Measurements from ENCODE around the gene SLCO3A1.
A peak's percentile ranks its signal among the peaks of the same experiment; 100 is the strongest.

SLCO3A1 gene

GRCh38 chr15:92143765-92144164, 290.3 kb downstream of the SLCO3A1 start:
- DNase-seq: no peak

DNA sequence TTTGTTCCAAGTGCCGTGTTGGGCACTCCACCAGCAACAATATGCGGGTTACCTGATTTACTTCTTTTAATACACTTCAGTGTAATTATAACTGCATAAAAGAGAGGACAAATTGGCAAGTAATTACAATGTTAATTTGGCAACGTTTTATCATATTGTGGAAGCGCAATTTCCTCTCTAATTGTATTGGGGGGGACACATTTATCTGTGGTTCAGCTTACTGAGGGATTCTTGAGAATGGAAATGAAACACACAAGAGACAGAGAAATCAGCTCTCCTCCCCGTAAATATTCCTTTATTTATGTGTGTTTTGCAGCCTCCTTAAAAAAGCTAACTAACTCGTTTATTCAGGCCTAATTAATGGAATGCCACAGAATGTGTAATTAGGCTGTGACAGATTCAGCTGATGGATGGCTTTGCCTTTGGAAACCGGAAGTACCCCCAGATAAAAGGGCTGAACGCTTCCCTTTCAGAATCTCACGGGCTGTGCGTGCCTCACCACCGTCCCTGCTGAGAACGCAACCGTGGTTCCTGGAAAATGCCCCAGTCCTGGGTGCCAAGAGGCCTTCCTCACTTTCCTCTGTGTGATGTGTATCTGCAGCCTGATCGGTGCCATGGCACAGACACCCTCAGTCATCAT, 293.1 kb downstream of the SLCO3A1 start:
- DNase-seq: no peak

- DNase-seq: no peak
These were observed 295.5 kb downstream of the SLCO3A1 start for GRCh38 chr15:92149029-92149428.

DNA sequence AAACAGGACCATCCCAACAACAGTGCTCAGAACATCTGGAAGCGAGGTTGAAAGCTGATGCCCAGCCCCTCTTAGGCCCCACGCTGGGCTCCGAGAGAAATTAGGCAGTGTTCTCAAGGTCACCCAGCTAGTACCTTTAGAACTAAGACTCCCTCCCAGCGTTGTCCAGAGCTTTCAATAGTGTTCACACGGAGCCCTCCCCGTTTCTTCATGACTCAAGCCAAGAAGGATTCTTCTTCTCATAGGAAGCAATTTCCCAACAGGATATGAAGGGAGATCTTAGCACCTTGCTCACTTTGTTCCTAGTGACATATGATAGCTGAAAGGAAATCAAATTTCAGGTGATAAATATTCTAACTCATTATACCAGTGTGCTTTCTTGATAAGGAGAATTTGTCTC, 296.0 kb downstream of the SLCO3A1 start:
- no peak for DNase-seq

GRCh38 chr15:92151168-92151567, 297.7 kb downstream of the SLCO3A1 start:
- no peak for DNase-seq

GRCh38 chr15:92151741-92152140, 298.2 kb downstream of the SLCO3A1 start:
- no peak for DNase-seq

- DNase-seq: no peak
These were observed 299.5 kb downstream of the SLCO3A1 start for GRCh38 chr15:92152983-92153382.

DNA sequence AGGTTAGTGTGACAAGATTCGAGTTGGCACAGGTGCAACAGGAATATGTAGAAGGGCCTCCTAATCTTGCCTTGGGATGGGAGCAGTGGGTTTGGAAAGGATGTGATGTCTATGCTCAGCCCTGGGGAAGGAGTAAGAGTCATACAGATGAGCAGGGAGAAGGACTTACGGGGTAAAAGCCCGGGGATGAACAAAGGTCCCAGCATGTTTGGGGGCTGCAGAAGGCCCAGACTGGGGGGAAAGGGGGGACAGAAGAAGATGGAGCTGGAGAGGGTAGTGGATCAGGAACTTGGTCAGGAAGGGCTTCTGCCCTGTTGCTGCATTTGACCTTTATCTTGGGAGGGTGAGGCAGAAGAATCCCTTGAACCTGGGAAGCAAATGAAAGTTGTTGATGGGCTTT, 300.1 kb downstream of the SLCO3A1 start:
- no peak for DNase-seq

DNA sequence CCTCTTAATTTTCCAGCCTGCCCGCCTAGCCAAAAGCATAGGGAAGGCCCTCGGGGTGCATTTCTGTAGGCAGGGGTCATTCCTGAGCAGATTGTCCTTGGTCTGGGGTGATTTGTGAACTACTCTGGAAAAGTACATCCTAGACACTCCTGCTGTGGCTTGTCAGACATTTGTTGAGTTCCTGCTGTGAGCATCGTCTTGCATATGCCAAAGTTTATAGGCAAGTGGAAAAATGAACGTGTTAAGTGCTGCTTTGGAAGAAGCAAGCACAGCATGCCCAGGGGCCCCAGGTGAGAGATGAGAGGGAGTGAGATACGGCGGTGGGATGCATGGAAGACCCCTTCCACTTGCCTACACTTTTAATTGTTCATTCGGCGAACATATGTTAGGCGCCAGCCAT, 302.4 kb downstream of the SLCO3A1 start:
- no peak for DNase-seq

- no peak for DNase-seq
These were observed 304.3 kb downstream of the SLCO3A1 start for GRCh38 chr15:92157666-92158298.

DNA sequence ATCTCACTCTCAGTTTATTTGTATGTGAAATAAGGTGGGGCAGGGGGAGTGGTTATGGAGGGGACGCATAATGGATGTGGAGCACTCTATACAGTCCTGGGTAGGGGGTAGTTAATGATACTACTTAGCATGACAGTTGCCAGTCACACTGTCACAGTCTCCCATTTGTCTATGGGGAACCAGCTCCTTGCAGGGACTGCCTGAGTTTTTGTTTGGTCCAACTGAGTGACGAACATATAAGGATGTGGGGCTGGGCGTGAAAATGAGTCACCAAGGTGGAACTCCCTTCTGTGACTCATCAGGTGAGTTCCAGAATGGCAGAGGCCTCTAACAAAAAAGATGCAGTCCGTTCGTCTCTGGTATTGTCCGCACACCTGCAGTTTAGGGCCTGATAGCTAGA, 304.9 kb downstream of the SLCO3A1 start:
- peak; percentile 10 for DNase-seq

DNA sequence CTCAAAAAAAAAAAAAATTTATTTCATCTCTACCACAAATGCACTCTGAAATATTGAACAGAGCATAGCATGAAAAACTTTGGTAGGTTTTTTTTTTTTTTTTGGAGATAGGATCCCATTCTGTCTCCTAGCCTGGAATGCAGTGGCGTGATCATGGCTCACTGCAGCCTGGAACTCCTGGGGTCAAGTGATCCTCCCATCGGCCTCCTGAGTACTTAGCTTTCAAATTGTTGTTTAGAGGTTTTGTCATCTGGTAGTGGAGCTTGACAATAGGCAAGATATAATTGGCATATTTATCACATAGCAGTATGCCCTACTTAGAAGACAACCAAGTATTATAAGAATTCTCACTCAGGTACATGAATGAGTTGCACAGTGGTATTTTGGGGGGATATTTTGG, 306.0 kb downstream of the SLCO3A1 start:
- no peak for DNase-seq

GRCh38 chr15:92159906-92160841, 306.7 kb downstream of the SLCO3A1 start:
- DNase-seq: no peak

DNA sequence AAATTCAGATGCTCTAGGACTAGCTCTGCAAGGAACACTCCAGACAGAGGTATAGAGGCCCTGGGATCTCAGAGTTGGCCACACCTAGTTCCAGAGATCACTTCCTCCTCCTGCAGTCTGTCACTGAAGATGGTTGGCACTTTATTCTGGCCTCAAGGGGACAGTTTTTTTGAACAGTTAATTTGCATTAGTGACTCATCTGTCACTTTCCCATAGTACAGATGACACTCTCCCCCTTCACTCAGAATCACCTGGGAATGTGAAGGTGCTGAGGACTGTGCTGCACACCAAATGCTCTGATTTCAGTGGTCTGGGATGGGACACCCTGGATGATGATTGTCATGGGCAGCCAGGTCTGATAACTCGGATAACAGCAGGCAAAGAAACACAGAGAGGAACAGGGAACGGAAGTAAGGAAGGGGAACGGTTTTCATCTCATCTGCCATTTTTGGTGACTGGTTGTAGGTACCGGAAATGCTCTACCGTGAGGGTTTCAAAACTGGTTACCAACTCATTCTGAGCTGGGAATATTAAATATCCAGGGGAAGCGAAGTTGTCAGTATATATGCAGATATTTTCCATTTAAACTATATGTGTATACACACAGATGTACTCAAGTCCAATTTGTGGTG, 307.6 kb downstream of the SLCO3A1 start:
- no peak for DNase-seq

GRCh38 chr15:92162657-92163056, 309.1 kb downstream of the SLCO3A1 start:
- no peak for DNase-seq

GRCh38 chr15:92163641-92164040, 310.1 kb downstream of the SLCO3A1 start:
- DNase-seq: no peak

DNA sequence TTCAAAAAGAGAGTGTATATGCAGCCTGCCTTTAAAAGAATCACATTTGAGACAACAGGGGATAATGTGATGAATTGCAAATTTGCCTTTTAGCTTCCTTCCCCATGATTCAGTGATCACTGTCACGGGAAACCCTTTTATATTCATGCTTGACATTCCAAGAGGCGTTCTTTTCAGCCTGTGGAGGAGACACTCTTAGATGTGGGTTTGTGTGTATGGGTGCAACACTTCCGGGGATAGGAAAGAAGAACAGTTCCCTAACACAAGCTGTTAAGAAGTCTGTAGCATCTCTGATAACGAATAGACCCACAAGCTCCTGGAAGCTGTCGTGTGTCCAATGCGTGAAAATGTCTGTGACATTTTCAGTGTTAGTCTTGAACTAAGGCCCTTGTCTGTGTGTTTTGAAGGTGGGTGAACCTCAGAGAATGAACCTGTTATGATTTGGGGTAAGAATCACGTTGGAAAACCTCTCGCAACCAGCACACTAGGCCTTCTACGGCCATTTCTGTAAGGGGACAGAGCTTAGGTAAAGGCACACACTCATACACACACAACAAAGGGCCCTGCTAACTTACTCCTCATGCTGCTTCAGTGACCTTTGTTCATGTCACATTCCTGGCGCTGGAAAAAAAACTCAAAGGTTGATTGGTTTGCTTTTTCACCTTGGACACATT, 311.0 kb downstream of the SLCO3A1 start:
- DNase-seq: no peak

- no peak for DNase-seq
These were observed 311.5 kb downstream of the SLCO3A1 start for GRCh38 chr15:92165001-92165346.

- DNase-seq: no peak
These were observed 312.5 kb downstream of the SLCO3A1 start for GRCh38 chr15:92166029-92166428.

DNA sequence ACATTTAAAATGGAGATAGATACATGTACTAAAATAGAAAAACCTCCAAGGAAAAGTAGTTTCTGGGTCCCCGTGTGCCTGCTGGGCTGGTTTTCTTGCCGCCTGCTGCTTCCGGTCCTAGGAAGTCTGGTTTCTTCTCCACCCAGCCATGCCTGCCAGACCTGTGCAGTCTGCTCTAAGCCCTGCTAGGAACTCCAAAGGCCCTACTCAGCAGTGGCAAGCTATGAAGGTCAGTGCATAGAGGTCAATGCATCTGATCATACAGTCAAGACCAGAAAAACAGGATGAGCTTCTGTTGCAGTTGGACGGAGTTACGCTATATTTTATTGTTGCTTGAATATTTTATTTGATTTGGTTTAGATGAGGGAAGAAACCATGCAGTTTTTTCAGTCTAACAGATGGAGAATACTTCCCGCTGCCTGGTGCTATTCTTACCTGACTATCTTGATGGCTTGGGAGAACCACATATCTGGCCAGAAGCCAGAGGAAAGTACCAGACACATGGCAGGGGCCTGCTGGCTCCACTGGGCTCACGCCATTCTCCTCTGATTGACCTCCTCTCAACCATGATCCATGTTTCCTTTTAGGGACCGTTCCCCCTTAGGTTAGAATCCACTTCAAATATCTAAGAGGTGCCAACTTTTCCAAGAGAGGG, 313.4 kb downstream of the SLCO3A1 start:
- no peak for DNase-seq

DNA sequence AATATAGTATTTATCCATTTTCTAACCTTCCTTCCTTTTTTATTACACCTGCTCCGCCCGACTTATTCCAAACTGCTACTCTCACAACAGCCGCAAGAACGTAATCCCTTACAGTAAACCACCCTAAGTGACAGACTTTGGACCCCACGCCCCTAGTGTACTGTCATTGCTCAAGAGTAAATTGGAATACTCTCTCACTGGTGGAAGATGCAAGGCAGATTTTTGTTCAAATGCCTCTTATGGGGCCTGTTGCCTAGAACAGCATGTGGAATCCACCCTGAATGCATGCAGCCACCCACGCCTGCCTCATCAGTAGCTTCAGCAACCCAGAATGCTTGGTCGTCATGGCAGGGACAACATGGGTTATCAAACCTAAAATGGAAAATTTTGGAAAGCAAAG, 313.9 kb downstream of the SLCO3A1 start:
- no peak for DNase-seq

DNA sequence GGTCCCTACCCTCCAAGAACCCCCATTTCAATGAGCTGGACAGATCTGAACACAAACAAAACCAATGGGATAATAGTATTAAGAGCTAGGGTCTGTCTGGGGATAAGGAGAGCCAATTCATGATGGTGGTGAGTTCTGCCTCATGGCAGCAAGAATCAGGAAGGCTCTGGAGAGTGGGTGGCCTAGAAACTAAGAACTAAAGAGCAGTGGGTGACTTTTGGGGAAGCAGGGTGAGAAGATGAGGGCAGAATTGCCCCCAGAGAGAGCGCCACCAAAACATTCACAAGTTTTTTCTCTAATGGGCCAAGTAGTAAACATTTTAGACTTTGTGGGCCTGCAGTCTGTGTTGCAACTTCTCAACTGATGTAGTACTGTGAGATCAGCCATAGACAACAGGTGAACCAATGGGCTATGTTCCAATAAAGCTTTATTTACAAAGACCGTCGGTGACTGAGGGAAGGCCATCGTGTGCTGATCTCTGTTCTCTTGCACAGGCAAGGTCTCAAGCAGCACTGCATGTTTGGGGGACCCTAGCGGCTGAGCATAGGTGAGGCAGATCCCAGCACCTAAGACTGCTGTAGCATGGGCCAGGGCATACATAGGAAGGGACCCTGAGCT, 314.7 kb downstream of the SLCO3A1 start:
- DNase-seq: no peak
